OCI-LY7 (cell line): ENCODE measurements around the gene TAF6L.

Source experiments
- EZH2phosphoT487 ChIP-seq: fragments of 200-600 bp; sonication (generic); IDR thresholded peaks from 2 replicates; pipeline ENCODE4 v1.6.1; 2018; ENCODE audit warnings: low read depth, borderline replicate concordance, mild to moderate bottlenecking, mixed run types, antibody characterized with exemption, low read length, moderate library complexity, mixed read lengths
- TF ChIP-seq, protein P1 (sequence below): fragments of 200-600 bp; sonication (generic); conservative IDR thresholded peaks from 2 replicates; pipeline ENCODE4 v1.5.1; 2014; ENCODE audit warnings: mild to moderate bottlenecking, antibody characterized with exemption, low read length, moderate library complexity, mixed read lengths

DNA sequence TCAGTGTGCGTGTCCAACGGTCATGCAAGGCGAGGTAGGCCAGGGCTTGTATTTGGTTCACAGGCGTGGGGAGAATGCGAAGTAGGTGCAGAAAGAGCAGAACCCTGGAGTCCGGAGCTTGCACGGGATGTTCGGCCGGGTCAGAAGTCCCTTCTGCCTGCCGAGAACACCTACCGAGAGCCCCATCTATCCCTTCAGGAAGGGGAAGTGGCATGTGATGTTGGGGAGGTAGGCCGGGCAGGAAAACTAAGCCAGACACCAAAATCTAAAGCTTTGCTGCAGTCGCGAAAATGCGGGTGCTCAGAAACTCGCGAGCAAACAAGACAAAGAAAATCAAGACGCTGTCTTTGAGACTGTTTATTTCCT is 435 bp upstream of the TAF6L start:
- TF ChIP-seq, protein P1, sequence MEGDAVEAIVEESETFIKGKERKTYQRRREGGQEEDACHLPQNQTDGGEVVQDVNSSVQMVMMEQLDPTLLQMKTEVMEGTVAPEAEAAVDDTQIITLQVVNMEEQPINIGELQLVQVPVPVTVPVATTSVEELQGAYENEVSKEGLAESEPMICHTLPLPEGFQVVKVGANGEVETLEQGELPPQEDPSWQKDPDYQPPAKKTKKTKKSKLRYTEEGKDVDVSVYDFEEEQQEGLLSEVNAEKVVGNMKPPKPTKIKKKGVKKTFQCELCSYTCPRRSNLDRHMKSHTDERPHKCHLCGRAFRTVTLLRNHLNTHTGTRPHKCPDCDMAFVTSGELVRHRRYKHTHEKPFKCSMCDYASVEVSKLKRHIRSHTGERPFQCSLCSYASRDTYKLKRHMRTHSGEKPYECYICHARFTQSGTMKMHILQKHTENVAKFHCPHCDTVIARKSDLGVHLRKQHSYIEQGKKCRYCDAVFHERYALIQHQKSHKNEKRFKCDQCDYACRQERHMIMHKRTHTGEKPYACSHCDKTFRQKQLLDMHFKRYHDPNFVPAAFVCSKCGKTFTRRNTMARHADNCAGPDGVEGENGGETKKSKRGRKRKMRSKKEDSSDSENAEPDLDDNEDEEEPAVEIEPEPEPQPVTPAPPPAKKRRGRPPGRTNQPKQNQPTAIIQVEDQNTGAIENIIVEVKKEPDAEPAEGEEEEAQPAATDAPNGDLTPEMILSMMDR, result no peak
- TF ChIP-seq EZH2phosphoT487, result no peak
